Measurements from ENCODE around the gene ZKSCAN3. TPM values are rescaled to one million over a fixed set of nuclear protein-coding genes. Genes with fewer than 3 reads are reported as not detected.

ZKSCAN3 gene
- total RNA-seq (2022; extraction: Qiagen RNA extraction), result 1.3 to 2.2 TPM (median 2.0 TPM) in 5 replicates

GRCh38 chr6:28349892-28350737 is at the start of gene ZKSCAN3:
Gene ZKSCAN3 (plus strand): TSS chr6:28349947. CDS start chr6:28359587, 9,640 bp downstream.

DNA sequence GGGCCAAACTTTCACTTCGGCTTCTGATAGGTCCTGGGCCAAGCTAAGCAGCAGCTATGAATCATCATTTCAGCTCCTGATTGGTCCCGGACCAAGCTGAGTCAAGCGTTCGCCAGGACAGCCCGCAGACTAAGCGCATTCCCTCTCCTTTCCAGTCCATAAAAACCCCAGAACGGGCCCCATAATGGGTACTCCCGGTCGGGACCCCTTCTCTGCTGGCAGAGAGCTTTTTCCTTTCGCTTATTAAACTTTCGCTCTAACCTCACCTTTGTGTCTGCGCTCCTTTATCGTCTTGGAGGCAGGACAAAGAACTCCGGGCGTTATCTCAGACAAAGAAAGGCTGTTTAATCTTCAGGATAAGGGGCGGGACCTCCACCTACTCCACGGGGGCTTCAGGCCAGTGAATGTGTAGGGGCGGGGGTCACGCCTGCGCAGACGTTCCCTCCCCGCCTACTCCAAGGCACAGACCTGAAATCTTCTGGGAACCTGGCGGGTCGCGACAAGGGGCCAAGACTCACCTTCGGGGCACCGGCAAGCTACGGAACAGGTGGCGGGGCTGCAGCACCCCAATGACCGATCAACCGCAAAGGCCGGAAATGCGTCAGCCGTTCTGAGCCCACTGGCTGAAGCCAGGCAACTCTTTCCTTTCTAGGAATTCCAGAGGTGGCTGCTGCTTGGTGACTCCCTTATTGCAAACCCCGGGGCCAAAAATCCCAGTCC is 14.0 kb upstream of the ZKSCAN3 start, which contains the start of gene ZSCAN31:
Gene ZSCAN31 (minus strand): TSS at position 585 of the 720 bp plus-strand sequence. CDS start 6,465 bp downstream, outside the sequence.

DNA sequence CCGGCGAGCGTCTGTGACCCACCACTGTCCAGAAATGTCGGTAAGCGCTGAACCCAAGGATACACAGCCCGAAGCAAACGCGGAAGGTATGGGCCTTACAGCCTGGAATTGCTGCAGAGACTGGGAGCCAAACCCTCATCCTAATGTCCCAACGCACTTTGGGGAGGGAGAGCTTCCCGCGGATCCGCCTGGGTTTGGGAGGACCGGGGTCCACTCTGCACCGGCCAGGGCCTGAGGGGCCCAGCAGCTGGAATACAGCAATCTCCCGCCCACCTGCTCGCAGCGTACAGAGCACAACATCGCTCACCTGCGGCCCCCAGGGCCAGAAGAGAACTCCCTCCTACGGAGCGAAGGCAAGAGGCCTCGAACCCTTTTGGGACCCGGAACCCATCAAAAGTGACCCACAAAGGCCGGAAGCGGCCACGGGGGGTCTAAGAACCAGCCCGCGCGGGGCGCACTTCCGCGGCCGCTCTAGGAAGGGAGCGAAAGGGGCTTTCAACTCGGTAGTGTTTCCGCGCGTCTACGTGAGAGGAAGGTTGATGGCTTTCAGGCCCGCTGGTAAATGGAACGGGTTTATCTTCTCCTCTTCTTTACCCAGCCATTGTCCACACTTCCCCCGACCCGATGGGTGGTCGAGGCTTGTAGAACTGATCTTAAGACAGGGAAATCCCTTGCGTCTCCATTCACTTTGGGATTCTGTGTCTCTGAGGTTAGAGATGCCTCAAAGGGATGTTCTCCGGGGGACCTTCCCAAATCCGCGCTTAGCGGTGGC is 49.8 kb downstream of the ZKSCAN3 start, which contains the start of gene ZSCAN12:
Gene ZSCAN12 (minus strand): TSS at position 398 of the 772 bp plus-strand sequence. CDS start 1,342 bp downstream, outside the sequence.

Other genes starting within 250 kb of the ZKSCAN3 start
- 3.1 to 5.4 TPM (median 4.2 TPM) in 5 replicates for gene ZSCAN16, start 225.3 kb upstream of the ZKSCAN3 start, total RNA-seq (2022; extraction: Qiagen RNA extraction)
- gene ZKSCAN8, start 208.1 kb upstream of the ZKSCAN3 start, total RNA-seq (2022; extraction: Qiagen RNA extraction), result 3.5 to 5.9 TPM (median 5.0 TPM) in 5 replicates
- gene ZSCAN9, start 124.7 kb upstream of the ZKSCAN3 start, total RNA-seq (2022; extraction: Qiagen RNA extraction), result 5.8 to 8.3 TPM (median 6.9 TPM) in 5 replicates
- gene ZKSCAN4, start 97.7 kb upstream of the ZKSCAN3 start, total RNA-seq (2022; extraction: Qiagen RNA extraction), result 2.5 to 3.0 TPM (median 2.6 TPM) in 5 replicates
- gene NKAPL, start 90.7 kb upstream of the ZKSCAN3 start, total RNA-seq (2022; extraction: Qiagen RNA extraction), result 0.06 TPM in 1 of 5 replicates, not detected in the others
- 3.8 to 5.2 TPM (median 5.0 TPM) in 5 replicates for gene ZSCAN26, start 82.8 kb upstream of the ZKSCAN3 start, total RNA-seq (2022; extraction: Qiagen RNA extraction)
- gene PGBD1, start 68.4 kb upstream of the ZKSCAN3 start, total RNA-seq (2022; extraction: Qiagen RNA extraction), result 4.5 to 5.7 TPM (median 5.1 TPM) in 5 replicates
- 1.6 to 2.3 TPM (median 1.8 TPM) in 5 replicates for gene ZSCAN31, start 13.8 kb upstream of the ZKSCAN3 start, total RNA-seq (2022; extraction: Qiagen RNA extraction)
- 1.3 to 2.3 TPM (median 1.6 TPM) in 5 replicates for gene ZSCAN12, start 49.8 kb downstream of the ZKSCAN3 start, total RNA-seq (2022; extraction: Qiagen RNA extraction)
- not detected in 5 replicates for gene ZSCAN23, start 93.5 kb downstream of the ZKSCAN3 start, total RNA-seq (2022; extraction: Qiagen RNA extraction)
- not detected in 5 replicates for gene GPX6, start 165.8 kb downstream of the ZKSCAN3 start, total RNA-seq (2022; extraction: Qiagen RNA extraction)
- not detected in 5 replicates for gene GPX5, start 175.9 kb downstream of the ZKSCAN3 start, total RNA-seq (2022; extraction: Qiagen RNA extraction)

Measured in A549 treated with Hydrocortisone at 1 μM for 4 hours (cell line).